ENCODE data around the gene SLAMF6. TPM values are rescaled to one million over a fixed set of nuclear protein-coding genes. Genes with fewer than 3 reads are reported as not detected.

Gene SLAMF6
- total RNA-seq, 2 donors from 2014 or later: 1.2 to 5.6 TPM

GRCh38 chr1:160465123-160465522, 57.9 kb downstream of the SLAMF6 start:
- Histone ChIP-seq H3K27ac (no peak overlapping the region), H3K36me3 (no peaks in the 10 kb centered on the region), H3K4me3 (no peak overlapping the region), H3K4me1 (ENCODE audit: control insufficient read depth in 1 of 2, low read depth in 2 of 2) (no peaks in the 10 kb centered on the region), H3K27me3 (replicated peaks; ENCODE audit: insufficient read depth) (no peaks in the 10 kb centered on the region), H3K9me3 (no peaks in the 10 kb centered on the region)
- no peak for ATAC-seq (ENCODE audit: insufficient number of reproducible peaks, low FRiP score, low read depth)
- DNase-seq (ENCODE audit: low spot score): no peak
- TF ChIP-seq CTCF (IDR thresholded peaks at IDR 0.05): no peak

GRCh38 chr1:160460683-160461287, 62.3 kb downstream of the SLAMF6 start:
- no peak for ATAC-seq (ENCODE audit: insufficient number of reproducible peaks, low FRiP score, low read depth)
- Histone ChIP-seq H3K9me3 (no peaks in the 10 kb centered on the region), H3K27me3 (replicated peaks; ENCODE audit: insufficient read depth) (no peaks in the 10 kb centered on the region), H3K27ac (no peak overlapping the region), H3K36me3 (no peaks in the 10 kb centered on the region), H3K4me1 (ENCODE audit: control insufficient read depth in 1 of 2, low read depth in 2 of 2) (no peaks in the 10 kb centered on the region), H3K4me3 (no peak overlapping the region)
- DNase-seq (ENCODE audit: low spot score): no peak
- no peak for TF ChIP-seq CTCF (IDR thresholded peaks at IDR 0.05)

- H3K4me1 ChIP-seq (ENCODE audit: control insufficient read depth in 1 of 2, low read depth in 2 of 2): no peaks in the 10 kb centered on the region
- ATAC-seq (ENCODE audit: insufficient number of reproducible peaks, low FRiP score, low read depth) (no peak), DNase-seq (ENCODE audit: low spot score) (no peak)
- H3K4me3 ChIP-seq: no peak overlapping the region
- no peak for TF ChIP-seq CTCF (IDR thresholded peaks at IDR 0.05)
- no peaks in the 10 kb centered on the region for H3K27me3 ChIP-seq (replicated peaks; ENCODE audit: insufficient read depth)
- H3K36me3 ChIP-seq: no peaks in the 10 kb centered on the region
- H3K9me3 ChIP-seq: no peaks in the 10 kb centered on the region
- H3K27ac ChIP-seq: no peak overlapping the region
Measured at GRCh38 chr1:160460214-160460642, 62.8 kb downstream of the SLAMF6 start.

- no peak for DNase-seq (ENCODE audit: low spot score)
- Histone ChIP-seq H3K27me3 (replicated peaks; ENCODE audit: insufficient read depth) (no peaks in the 10 kb centered on the region), H3K36me3 (no peaks in the 10 kb centered on the region), H3K27ac (no peak overlapping the region), H3K4me1 (ENCODE audit: control insufficient read depth in 1 of 2, low read depth in 2 of 2) (no peaks in the 10 kb centered on the region), H3K9me3 (no peaks in the 10 kb centered on the region), H3K4me3 (no peak overlapping the region)
- TF ChIP-seq CTCF (IDR thresholded peaks at IDR 0.05): no peak
- no peak for ATAC-seq (ENCODE audit: insufficient number of reproducible peaks, low FRiP score, low read depth)
Measured at GRCh38 chr1:160459687-160460086, 63.4 kb downstream of the SLAMF6 start.

GRCh38 chr1:160459056-160459455, 64.0 kb downstream of the SLAMF6 start:
- no peak for DNase-seq (ENCODE audit: low spot score)
- Histone ChIP-seq H3K9me3 (no peaks in the 10 kb centered on the region), H3K27ac (no peak overlapping the region), H3K4me3 (no peak overlapping the region), H3K4me1 (ENCODE audit: control insufficient read depth in 1 of 2, low read depth in 2 of 2) (no peaks in the 10 kb centered on the region), H3K36me3 (no peaks in the 10 kb centered on the region), H3K27me3 (replicated peaks; ENCODE audit: insufficient read depth) (no peaks in the 10 kb centered on the region)
- no peak for ATAC-seq (ENCODE audit: insufficient number of reproducible peaks, low FRiP score, low read depth)
- no peak for TF ChIP-seq CTCF (IDR thresholded peaks at IDR 0.05)
